GM12864 (cell line): ENCODE results near the gene CD19.
"Not testable (repeated sequence)": the region's sequence is repeated elsewhere in the genome, so short reads cannot be mapped to it uniquely, and the experiment has no call there.

Experiments used
- DNase-seq: peaks from one replicate; pipeline ENCODE4 v3.0.0-alpha.2; 2011; ENCODE audit warnings: low read depth
- H3K4me3 ChIP-seq: 2 replicates; pipeline ENCODE4 v1.5.1; 2011; ENCODE audit warnings: mild to moderate bottlenecking, low read depth, low read length, control low read depth
- CTCF ChIP-seq: IDR thresholded peaks from 2 replicates; pipeline ENCODE4 v1.5.1; 2011; ENCODE audit warnings: low read depth, mild to moderate bottlenecking, moderate library complexity, low read length, control low read depth, inconsistent platforms; ENCODE audit errors: missing control alignments

Gene CD19

GRCh38 chr16:28974007-28974436 is 42.3 kb downstream of the CD19 start:
- DNase-seq: no peak
- H3K4me3 ChIP-seq: peak overlapping the region; percentile 96
- TF ChIP-seq CTCF: peak; percentile 46

GRCh38 chr16:28974437-28975157 is 42.8 kb downstream of the CD19 start, which contains the start of gene SPNS1:
TSS of gene SPNS1 (plus strand) at chr16:28974778. CDS start at chr16:28975152, 374 bp downstream.
- peak; percentile 86 for DNase-seq
- no peak for TF ChIP-seq CTCF
- peak within 1 kb of the TSS; percentile 96 for H3K4me3 ChIP-seq

- DNase-seq: no peak
- H3K4me3 ChIP-seq: peak overlapping the region; percentile 96
- no peak for TF ChIP-seq CTCF
Measured at GRCh38 chr16:28975158-28975599, 43.4 kb downstream of the CD19 start.

GRCh38 chr16:28977703-28978662 is 46.2 kb downstream of the CD19 start:
- no peak for DNase-seq
- H3K4me3 ChIP-seq: no peak overlapping the region
- peak; percentile 84 for TF ChIP-seq CTCF

GRCh38 chr16:28980330-28980729 is 48.6 kb downstream of the CD19 start:
- peak; percentile 20 for TF ChIP-seq CTCF
- not testable (repeated sequence) for DNase-seq, H3K4me3 ChIP-seq

GRCh38 chr16:28980929-28981328 is 49.2 kb downstream of the CD19 start:
- no peak for TF ChIP-seq CTCF
- no peak for DNase-seq
- H3K4me3 ChIP-seq: no peak overlapping the region
